ENCODE measurements around the gene C5AR1. TPM values are rescaled to one million over a fixed set of nuclear protein-coding genes. Genes with fewer than 3 reads are reported as not detected.

C5AR1 gene
- total RNA-seq, 1 experiment from 2014 or later = 0.92 TPM

DNA sequence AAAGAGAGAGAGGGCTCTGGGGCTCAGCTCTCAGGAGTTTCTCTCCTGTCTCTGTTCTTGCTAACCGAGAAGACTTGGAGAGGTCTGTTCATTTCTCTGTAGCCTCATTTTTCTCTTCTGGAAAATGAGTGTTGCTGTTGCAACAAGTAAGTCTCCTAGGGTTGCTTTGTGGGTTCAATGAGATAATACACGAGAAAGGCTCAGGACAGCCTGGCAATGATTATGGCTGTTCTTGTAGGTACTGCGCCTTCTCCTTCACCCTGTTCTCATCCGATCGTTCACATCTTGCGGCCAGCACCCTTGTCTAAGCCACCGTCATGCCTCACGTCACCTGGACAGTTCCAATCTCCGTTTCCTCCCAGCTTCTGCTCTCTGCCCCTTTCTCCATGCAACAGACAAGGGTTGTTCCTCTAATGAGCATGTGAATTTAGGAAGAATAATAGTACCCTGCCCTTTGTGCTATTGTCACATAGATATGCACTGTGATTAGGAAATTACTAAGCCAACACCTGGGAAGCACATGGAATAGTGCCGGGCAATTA lies 4.2 kb downstream of the C5AR1 start:
- Histone ChIP-seq H3K9me3 (ENCODE audit: low read depth, low read length, poor library complexity, severe bottlenecking) (no peaks in the 10 kb centered on the region), H3K4me3 (ENCODE audit: low read depth, low read length, poor library complexity, severe bottlenecking) (no peak overlapping the region), H3K4me1 (ENCODE audit: insufficient read depth, low read length, poor library complexity, severe bottlenecking) (no peaks in the 10 kb centered on the region), H3K36me3 (ENCODE audit: insufficient read depth, low read length, poor library complexity, severe bottlenecking) (no peaks in the 10 kb centered on the region), H3K27ac (ENCODE audit: low read depth, low read length, poor library complexity, severe bottlenecking) (no peak overlapping the region), H3K27me3 (replicated peaks; ENCODE audit: insufficient read depth, low read depth, low read length, poor library complexity) (no peaks in the 10 kb centered on the region)
- CTCF ChIA-PET = no interaction called here
- TF ChIP-seq, protein P1, sequence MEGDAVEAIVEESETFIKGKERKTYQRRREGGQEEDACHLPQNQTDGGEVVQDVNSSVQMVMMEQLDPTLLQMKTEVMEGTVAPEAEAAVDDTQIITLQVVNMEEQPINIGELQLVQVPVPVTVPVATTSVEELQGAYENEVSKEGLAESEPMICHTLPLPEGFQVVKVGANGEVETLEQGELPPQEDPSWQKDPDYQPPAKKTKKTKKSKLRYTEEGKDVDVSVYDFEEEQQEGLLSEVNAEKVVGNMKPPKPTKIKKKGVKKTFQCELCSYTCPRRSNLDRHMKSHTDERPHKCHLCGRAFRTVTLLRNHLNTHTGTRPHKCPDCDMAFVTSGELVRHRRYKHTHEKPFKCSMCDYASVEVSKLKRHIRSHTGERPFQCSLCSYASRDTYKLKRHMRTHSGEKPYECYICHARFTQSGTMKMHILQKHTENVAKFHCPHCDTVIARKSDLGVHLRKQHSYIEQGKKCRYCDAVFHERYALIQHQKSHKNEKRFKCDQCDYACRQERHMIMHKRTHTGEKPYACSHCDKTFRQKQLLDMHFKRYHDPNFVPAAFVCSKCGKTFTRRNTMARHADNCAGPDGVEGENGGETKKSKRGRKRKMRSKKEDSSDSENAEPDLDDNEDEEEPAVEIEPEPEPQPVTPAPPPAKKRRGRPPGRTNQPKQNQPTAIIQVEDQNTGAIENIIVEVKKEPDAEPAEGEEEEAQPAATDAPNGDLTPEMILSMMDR (conservative IDR thresholded peaks at IDR 0.05; ENCODE audit: low read depth, low read length) = no peak
- no peak for TF ChIP-seq EZH2 (IDR thresholded peaks at IDR 0.05; ENCODE audit: borderline replicate concordance, low read depth, low read length, poor library complexity, severe bottlenecking)
- DNase-seq (ENCODE audit: low spot score) = no peak
- POLR2A ChIA-PET (ENCODE audit: low non-redundant PET) = no interaction called here
- no TSS peak for BruUV-seq (replicated peaks)
- intact Hi-C loops (cut with micrococcal nuclease; ENCODE audit: unreplicated experiment) = no loop called here

DNA sequence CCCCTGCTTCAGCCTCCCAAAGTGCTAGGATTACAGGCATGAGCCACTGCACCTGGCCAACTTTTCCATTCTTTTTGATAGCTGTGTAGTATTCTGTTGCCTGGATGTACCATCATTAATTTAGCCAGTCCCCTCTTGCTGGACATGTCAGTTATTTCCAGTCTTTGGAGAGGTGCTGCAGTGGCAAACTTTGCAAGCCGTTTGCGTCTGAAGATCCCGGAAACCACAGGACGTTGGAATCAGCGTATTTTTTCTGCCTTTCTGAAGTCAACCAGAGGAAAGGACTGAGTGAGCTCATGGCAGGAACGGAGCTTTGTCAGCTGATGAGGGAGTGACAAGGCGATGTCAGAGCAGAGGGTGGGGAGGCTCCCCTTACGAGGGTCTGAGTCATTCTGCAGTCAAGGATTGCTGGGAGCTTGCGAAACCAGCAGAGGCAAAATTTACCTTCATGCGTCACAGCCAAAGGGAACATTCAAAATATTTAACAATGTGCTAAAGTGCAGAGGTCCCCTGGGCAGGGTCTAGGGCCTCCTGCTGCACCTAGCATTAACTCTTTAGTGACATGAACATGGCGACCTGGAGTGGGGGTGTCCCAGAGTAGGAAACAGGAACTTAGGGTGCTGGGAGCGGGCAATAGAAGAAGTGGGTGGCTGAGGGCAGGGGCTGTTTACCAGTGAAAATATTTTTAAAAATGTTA lies 5.6 kb downstream of the C5AR1 start:
- intact Hi-C loops (cut with micrococcal nuclease; ENCODE audit: unreplicated experiment) = no loop called here
- no TSS peak for BruUV-seq (replicated peaks)
- POLR2A ChIA-PET (ENCODE audit: low non-redundant PET) = interaction anchor here (0.6 kb wide), 2 partner anchors 63 to 202 kb away, joined by 3 read pairs; partner anchors contain the start of gene ZC3H4
- no peak overlapping the region for H3K27ac ChIP-seq (ENCODE audit: low read depth, low read length, poor library complexity, severe bottlenecking)
- no peak overlapping the region for H3K4me3 ChIP-seq (ENCODE audit: low read depth, low read length, poor library complexity, severe bottlenecking)
- H3K27me3 ChIP-seq (replicated peaks; ENCODE audit: insufficient read depth, low read depth, low read length, poor library complexity) = no peaks in the 10 kb centered on the region
- CTCF ChIA-PET = no interaction called here
- peak; percentile 78 for DNase-seq (ENCODE audit: low spot score)
- no peaks in the 10 kb centered on the region for H3K36me3 ChIP-seq (ENCODE audit: insufficient read depth, low read length, poor library complexity, severe bottlenecking)
- TF ChIP-seq, protein P1 (conservative IDR thresholded peaks at IDR 0.05; ENCODE audit: low read depth, low read length) = no peak
- TF ChIP-seq EZH2 (IDR thresholded peaks at IDR 0.05; ENCODE audit: borderline replicate concordance, low read depth, low read length, poor library complexity, severe bottlenecking) = no peak
- H3K9me3 ChIP-seq (ENCODE audit: low read depth, low read length, poor library complexity, severe bottlenecking) = no peaks in the 10 kb centered on the region
- H3K4me1 ChIP-seq (ENCODE audit: insufficient read depth, low read length, poor library complexity, severe bottlenecking) = no peaks in the 10 kb centered on the region

DNA sequence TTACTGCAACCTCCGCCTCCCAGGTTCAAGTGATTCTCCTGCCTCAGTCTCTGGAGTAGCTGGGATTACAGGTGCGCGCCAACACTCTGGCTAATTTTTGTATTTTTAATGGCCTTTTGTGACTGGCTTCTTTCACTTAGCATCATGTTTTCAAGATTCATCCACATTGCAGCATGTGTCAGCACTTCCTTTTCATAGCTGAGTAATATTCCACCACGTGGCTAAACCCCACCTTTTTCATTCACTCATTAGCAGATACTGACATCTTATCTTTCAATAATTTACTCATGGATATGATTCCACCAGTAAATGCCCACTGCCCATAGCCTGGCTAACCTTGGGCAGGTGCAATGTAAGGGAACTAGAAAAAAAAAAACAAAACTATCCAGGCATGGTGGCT lies 6.9 kb downstream of the C5AR1 start:
- no TSS peak for BruUV-seq (replicated peaks)
- intact Hi-C loops (cut with micrococcal nuclease; ENCODE audit: unreplicated experiment) = no loop called here
- TF ChIP-seq, protein P1 (conservative IDR thresholded peaks at IDR 0.05; ENCODE audit: low read depth, low read length) = no peak
- no peak for TF ChIP-seq EZH2 (IDR thresholded peaks at IDR 0.05; ENCODE audit: borderline replicate concordance, low read depth, low read length, poor library complexity, severe bottlenecking)
- H3K27me3 ChIP-seq (replicated peaks; ENCODE audit: insufficient read depth, low read depth, low read length, poor library complexity) = no peaks in the 10 kb centered on the region
- no peaks in the 10 kb centered on the region for H3K36me3 ChIP-seq (ENCODE audit: insufficient read depth, low read length, poor library complexity, severe bottlenecking)
- ChIA-PET CTCF (no interaction called here), POLR2A (ENCODE audit: low non-redundant PET) (no interaction called here)
- no peaks in the 10 kb centered on the region for H3K9me3 ChIP-seq (ENCODE audit: low read depth, low read length, poor library complexity, severe bottlenecking)
- no peak overlapping the region for H3K4me3 ChIP-seq (ENCODE audit: low read depth, low read length, poor library complexity, severe bottlenecking)
- H3K27ac ChIP-seq (ENCODE audit: low read depth, low read length, poor library complexity, severe bottlenecking) = no peak overlapping the region
- DNase-seq (ENCODE audit: low spot score) = no peak
- no peaks in the 10 kb centered on the region for H3K4me1 ChIP-seq (ENCODE audit: insufficient read depth, low read length, poor library complexity, severe bottlenecking)
